ENCODE measurements around the gene CTRL.

CTRL gene

DNA sequence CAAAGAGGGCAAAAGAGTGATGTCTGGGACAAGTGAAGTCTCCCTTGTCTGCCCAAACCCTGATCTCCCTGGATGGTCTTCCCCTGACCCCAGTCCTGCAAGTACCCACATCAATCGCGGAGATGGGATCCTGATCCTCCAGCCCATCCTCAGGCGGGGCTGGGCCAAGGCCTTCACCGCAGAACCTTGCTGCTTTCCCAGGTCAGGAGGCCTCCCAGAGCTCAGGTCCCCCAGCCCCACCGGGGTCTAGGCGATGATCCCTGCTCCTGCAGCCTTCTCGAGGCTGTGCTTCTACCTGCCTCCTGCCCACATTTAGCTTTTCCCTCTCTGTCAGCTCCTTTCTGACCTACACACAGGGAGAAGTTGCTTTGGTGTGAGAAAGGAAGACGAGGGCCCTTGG is 30.5 kb upstream of the CTRL start:
- no peak for DNase-seq

GRCh38 chr16:67961551-67961957 is 29.9 kb upstream of the CTRL start:
- DNase-seq: no peak

DNA sequence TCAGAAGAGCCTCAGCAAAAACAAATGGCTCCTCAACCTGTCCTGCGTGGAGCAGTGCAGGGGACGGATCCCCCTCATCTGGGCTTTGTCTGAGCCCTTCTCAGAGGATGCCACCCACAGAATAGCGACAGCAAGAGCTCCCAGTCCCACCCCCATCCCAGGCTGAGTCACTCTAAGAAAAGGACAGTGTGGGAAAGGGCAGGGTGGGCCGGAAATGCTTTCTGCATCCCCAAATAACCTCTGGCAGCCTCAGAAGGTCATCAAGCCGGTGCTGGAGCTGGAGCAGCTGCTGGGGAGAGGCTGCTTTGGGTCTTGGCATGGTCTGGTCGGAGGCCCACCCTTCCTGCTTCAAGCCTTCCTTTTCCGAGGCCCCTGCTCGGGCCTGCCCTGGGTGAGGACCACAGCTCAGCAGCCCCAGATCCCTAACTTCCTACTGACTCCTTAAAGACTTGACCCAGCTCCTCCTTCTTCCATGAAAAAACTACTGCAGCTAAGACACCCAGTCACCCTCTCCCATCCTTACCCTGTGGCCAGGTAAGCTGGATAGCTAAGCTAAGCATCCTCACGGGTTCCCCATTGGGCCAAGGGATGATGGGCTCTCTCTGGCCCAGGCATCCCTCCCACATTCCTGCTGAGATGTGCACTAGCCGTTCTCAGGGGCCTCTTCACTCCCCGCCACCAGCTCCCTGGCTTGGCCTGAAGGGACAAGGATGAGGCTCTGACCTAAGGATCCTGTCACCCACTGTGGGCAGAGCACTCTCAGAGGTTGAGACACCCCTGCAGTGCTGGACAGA is 28.1 kb upstream of the CTRL start:
- no peak for DNase-seq

DNA sequence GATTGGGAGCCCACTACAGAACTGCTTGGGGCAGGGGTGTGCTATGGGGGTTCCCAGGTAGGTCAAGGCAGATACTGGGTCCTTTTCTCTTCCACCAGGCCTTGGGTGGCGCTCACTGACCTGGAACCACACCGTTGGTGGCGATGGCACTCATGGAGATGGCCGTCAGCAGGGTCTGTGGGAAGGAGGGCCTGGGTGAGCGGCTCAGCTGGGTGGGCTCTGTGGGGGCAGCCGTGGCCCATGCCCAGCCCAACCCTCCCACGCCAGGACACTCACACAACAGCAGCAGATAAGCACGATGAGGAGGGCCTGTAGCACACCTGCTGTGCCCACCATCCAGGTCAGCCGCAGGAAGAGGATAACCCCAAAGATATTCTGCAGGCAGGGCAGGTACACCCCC is 26.0 kb upstream of the CTRL start:
- DNase-seq: peak; percentile 13

GRCh38 chr16:67954421-67955196 is 22.9 kb upstream of the CTRL start:
- no peak for DNase-seq

GRCh38 chr16:67953641-67954375 is 22.1 kb upstream of the CTRL start:
- no peak for DNase-seq

DNA sequence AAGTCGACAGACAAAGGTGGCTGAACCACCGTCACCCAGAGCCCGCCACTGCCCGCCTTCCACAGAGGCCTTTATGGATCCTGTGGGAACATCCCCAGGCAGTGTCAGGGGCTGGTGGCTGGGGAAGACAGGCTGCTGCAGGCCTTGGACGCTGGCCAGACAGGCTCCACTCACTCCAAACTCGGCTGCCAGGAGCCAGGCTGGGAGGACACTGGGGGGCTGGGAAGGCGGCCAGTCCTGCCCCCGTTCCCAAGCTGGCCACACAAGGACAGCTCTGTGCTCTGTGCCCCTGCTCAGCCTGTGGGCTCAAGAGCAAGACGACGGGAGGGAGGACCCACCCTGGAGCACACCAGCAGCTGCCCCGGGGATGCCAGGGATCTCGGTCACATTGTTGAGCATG is 19.8 kb upstream of the CTRL start:
- DNase-seq: no peak

DNA sequence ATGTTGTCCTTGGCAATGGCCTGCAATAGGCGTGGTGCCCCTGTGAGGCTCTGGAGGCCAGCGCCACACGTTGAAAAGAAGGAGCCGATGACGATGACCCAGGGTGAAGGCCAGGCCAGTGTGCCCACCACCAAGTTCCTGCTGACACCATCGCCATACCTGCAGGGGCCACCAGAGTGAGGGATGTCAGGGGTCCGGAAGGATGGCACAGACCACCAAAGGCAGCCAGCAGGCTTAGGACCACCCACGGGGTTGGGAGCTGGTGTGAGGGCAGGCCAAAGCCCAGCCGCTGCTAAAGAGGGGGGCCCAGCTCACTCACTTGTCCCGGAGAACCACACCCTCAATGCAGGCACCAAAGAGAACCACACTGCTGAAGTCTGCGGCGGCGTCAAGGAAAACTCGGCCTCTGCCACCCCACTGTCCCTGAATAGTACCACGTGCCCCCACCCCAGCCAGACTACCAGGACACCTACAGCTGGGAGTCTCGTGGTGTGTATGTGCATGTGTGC is 18.7 kb upstream of the CTRL start:
- DNase-seq: no peak

DNA sequence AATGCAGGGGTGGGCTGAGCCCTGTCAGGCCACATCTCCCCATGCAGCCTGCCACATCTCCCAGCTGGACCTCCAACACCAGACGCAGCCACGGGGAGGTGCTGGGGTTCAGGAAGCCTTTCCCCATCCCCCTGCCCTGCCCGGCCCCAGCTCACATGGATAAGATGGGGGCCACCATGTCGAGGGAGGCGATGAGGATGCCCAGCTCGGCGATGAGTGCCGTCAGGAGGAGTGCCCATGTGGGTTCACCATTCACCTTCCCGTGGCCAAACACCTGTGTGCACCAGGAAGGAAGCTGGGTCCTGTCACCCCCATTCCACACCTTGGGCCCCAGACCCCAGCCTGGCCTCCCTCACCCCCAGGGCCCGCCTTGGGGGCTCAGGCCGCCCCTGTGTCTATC is 18.0 kb upstream of the CTRL start:
- no peak for DNase-seq

GRCh38 chr16:67948015-67948414 is 16.4 kb upstream of the CTRL start:
- no peak for DNase-seq

GRCh38 chr16:67946966-67947558 is 15.4 kb upstream of the CTRL start:
- no peak for DNase-seq

GRCh38 chr16:67946128-67946569 is 14.5 kb upstream of the CTRL start:
- no peak for DNase-seq

- DNase-seq: no peak
Observed at GRCh38 chr16:67945392-67945933, 13.8 kb upstream of the CTRL start.

DNA sequence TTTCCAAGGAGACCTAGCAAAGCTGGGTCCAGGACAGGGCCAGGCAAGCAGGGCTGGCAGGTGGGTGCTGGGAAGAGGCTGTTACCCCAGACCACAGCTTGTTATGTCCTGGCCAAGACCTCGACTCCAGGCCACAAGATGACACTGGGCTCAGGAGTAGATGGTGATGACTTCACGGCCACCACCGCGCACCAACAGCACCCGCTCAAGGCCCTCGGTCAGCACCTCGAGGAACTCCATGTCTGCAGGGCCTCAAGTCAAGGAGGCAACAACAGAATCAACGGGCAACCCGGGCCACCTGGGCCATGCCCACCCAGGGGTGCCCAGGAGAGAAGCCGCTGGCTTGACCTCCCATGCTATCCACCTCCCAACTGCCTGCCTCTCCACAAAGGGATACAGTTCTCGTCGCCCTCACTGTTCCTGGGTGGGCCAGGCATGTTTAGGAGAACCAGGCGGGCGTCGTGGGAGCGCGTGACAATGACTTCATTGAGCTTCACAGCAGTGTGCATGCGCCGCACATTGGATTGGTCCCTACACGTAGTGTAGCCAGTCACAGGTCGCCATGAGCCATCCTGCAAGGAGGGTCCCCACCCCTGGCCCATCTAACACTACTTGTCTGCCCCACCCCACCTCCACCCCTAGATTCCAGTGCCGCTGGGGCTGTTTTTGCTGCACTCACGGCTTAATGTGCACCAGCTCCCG is 13.2 kb upstream of the CTRL start:
- DNase-seq: no peak

- no peak for DNase-seq
Observed at GRCh38 chr16:67943619-67944504, 12.2 kb upstream of the CTRL start, which contains the start of gene LCAT. TSS of gene LCAT (minus strand) at chr16:67944120. CDS start at chr16:67944101, 19 bp downstream.

DNA sequence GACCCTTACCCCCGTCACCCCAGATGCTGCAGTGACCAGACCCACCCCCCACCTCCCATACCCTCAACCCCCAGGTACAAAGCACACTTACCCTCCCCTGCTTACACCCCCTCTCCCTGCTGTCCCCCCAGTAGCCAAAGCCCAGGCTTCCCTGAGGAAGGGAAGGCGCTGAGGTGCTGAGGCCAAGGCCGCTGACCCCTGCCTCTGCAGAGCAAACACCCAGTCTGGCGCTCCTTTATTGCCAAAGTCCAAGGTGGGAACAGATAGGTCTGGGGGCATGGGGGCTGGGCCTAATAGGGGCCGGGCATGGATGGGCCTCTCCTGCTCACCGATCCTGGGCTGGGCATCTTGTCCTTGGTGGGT is 11.6 kb upstream of the CTRL start:
- DNase-seq: no peak

GRCh38 chr16:67942510-67943255 is 11.0 kb upstream of the CTRL start:
- no peak for DNase-seq

DNA sequence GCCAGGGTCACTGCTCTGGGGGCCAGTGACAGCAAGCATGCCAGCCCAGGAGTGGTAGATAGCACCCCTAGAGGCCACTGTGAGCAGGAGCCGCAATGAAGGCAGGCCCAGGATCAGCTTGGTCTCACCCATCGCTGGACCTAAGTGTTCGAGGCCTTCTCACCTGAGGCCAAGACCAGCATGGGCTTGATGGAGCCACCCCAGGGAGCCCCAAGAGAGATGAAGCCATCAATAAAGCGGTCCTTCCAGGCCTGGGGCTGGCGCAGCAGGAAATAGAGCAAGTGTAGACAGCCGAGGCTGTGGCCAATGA is 10.5 kb upstream of the CTRL start:
- no peak for DNase-seq

DNA sequence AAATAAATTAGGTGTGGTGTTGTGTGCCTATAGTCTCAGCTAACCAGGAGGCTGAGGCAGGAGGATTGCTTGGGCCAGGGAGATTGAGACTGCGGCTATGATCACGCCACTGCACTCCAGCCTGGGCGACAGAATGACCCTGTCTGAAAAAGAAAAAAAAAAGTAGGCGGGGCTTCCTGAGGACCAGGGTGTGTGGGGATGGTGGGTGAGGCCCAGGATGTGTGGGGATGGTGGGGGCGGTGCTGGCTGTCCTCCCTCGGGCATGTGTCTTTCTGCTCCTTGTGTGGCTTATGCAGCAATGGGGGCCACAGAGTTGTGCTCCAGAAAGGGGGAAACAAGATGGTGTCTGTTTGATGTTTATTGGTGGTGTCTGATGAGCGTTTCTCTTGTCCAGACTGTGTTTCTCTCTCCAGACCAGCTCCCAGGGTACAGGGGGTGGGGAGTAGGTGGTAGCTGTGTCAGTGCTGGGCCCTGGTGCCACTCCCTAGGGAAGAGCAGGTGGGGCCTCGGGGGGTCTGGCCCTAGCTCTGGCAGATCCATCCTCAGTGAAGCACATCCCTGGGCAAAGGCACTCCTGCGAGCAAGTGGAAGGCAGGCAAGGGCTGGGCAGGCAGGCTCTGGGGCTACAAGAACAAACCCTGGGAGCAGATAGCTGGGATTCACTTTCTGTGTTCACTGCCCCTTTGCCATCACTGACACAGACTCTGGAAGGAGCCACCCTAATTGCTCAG is 10.0 kb upstream of the CTRL start:
- DNase-seq: no peak

Measured in right hindlimb (tissue), 1 donor.